ENCODE data around the gene NDUFA11.

- TF ChIP-seq CTCF (IDR thresholded peaks at IDR 0.05; ENCODE audit: insufficient read depth, low read length, poor library complexity, severe bottlenecking) (no peak), EZH2phosphoT487 (conservative IDR thresholded peaks at IDR 0.05; ENCODE audit: low read length) (no peak)
Observed at GRCh38 chr19:5903624-5904351, at the start of gene NDUFA11.

All from SU-DHL-6 (cell line).